Measurements from ENCODE around the gene DNAH2. TPM values are rescaled to one million over a fixed set of nuclear protein-coding genes. Genes with fewer than 3 reads are reported as not detected.

The DNAH2 gene
- total RNA-seq, 4 donors from 2014 or later = under 0.01 to 1.4 (median under 0.01) TPM

DNA sequence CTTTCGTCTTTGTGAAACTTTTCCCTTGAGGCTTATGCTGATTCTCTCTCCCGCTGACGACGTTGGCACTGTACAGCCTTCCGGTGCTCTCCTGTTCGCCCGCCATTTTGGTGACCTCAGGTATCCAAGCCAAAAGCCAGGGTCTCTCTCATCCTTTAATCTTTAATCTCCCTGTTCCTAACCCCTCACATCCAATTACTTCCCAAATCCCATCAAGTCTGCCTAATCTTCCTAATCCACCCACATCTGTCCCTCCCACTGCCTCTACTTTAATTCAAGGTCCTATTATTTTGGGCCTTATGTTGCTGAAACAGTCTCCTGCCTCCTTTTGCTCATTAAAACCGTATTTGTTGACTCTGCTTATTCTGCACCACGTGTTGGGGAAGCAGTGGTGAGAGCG lies 22.0 kb upstream of the DNAH2 start:
- H3K36me3 ChIP-seq = peaks cover 0 to 85% (median 0%) of the 10 kb centered on the region in 3 donors
- H3K27ac ChIP-seq = no peak overlapping the region
- TF ChIP-seq POLR2A (IDR thresholded peaks at IDR 0.05) (no peak), EP300 (IDR thresholded peaks at IDR 0.05) (no peak)
- TF ChIP-seq, protein P1, sequence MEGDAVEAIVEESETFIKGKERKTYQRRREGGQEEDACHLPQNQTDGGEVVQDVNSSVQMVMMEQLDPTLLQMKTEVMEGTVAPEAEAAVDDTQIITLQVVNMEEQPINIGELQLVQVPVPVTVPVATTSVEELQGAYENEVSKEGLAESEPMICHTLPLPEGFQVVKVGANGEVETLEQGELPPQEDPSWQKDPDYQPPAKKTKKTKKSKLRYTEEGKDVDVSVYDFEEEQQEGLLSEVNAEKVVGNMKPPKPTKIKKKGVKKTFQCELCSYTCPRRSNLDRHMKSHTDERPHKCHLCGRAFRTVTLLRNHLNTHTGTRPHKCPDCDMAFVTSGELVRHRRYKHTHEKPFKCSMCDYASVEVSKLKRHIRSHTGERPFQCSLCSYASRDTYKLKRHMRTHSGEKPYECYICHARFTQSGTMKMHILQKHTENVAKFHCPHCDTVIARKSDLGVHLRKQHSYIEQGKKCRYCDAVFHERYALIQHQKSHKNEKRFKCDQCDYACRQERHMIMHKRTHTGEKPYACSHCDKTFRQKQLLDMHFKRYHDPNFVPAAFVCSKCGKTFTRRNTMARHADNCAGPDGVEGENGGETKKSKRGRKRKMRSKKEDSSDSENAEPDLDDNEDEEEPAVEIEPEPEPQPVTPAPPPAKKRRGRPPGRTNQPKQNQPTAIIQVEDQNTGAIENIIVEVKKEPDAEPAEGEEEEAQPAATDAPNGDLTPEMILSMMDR (IDR thresholded peaks at IDR 0.05) = no peak
- WGBS, 2 donors = 91 to 98% methylated on average over 10 of the region's 10 CpGs
- H3K4me3 ChIP-seq = no peak overlapping the region
- H3K9me3 ChIP-seq = no peaks in the 10 kb centered on the region
- DNase-seq (ENCODE audit: low spot score in 2 of 2) = no peak
- no peaks in the 10 kb centered on the region for H3K4me1 ChIP-seq
- H3K27me3 ChIP-seq = no peaks in the 10 kb centered on the region

DNA sequence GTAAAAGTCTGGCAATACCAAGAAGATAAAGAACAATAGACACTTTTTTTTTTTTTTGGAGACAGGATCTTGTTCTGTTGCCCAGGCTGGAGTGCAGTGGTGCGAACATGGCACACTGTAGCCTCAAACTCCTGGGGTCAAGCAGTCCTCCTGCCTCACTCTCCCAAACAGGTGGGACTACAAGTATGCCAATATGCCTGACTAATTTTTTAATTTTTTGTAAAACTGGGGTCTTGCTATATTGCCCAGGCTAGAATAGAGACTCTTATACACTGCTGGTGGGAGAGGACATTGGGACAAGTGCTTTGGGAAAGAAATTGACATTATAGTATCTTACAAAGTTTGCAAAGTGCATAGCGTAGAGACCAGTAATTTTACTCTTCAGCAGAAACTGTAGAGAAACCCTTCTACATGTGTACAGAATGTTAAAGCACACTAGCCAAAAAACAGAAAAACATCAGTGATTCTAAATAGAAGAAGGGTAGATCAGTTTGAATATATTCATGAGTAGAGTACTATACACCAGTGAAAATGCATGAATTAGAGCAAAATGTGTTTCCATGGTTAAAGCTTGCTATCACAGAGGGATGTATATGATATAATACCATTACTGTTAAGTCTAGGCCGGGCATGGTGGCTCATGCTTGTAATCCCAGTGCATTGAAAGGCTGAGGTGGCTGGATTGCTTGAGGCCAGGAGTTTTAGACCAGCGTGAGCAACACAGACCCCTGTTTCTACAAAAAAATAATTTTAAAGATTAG lies 19.5 kb upstream of the DNAH2 start:
- Histone ChIP-seq H3K9me3 (no peaks in the 10 kb centered on the region), H3K4me3 (no peak overlapping the region), H3K36me3 (peaks cover 0 to 85% (median 15%) of the 10 kb centered on the region in 3 donors), H3K27ac (no peak overlapping the region), H3K4me1 (no peaks in the 10 kb centered on the region), H3K27me3 (peaks cover 0 to 4% of the 10 kb centered on the region in 2 donors)
- TF ChIP-seq EP300 (IDR thresholded peaks at IDR 0.05) (no peak), POLR2A (IDR thresholded peaks at IDR 0.05) (no peak)
- TF ChIP-seq, protein P1 (IDR thresholded peaks at IDR 0.05) = no peak
- no peak for DNase-seq (ENCODE audit: low spot score in 2 of 2)
- WGBS, 2 donors = 96 to 97% methylated on average over 4 of the region's 4 CpGs

DNA sequence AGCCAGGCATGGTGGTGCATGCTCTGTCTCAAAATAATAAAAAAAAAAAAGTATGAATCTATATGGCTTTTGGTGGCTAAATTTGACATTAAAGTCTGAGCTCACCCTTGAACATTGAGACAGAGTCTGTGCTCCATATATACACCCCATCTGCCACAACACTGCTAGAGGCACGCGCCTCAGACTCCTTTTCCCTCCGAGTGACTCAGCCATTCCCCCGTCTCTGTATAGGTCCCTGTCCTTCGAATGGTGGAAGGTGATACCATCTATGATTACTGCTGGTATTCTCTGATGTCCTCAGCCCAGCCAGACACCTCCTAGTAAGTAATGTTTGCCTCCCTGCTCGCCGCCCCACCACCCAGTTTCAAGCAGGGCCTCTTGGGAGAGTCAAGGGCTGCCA lies 17.0 kb upstream of the DNAH2 start:
- no peak overlapping the region for H3K4me3 ChIP-seq
- TF ChIP-seq EP300 (IDR thresholded peaks at IDR 0.05) (no peak), POLR2A (IDR thresholded peaks at IDR 0.05) (no peak)
- TF ChIP-seq, protein P1 (IDR thresholded peaks at IDR 0.05) = no peak
- H3K9me3 ChIP-seq = no peaks in the 10 kb centered on the region
- peaks cover 0 to 29% of the 10 kb centered on the region in 2 donors for H3K27me3 ChIP-seq
- H3K27ac ChIP-seq = no peak overlapping the region
- DNase-seq (ENCODE audit: low spot score in 2 of 2) = no peak
- H3K36me3 ChIP-seq = peaks cover 0 to 72% (median 17%) of the 10 kb centered on the region in 3 donors
- peaks cover 0 to 14% (median 9%) of the 10 kb centered on the region in 4 donors for H3K4me1 ChIP-seq
- WGBS, 2 donors = 87 to 96% methylated on average over 7 of the region's 7 CpGs

DNA sequence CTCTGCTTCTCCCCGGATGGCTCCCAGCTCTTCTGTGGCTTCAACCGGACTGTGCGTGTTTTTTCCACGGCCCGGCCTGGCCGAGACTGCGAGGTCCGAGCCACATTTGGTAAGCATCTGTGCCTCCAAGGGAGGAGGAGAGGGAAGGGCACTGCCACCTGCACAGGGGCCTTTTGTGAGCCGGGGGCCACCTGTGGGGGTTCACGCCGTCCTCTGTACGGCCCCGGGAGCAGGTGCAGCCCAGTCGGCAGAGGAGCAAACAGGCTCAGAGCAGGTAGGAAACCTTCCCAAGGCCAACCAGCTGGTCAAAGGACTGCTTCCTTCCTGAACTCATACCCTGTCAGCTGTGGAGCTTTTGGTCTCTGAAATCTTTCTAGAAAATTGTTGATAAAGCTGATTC lies 15.9 kb upstream of the DNAH2 start:
- WGBS, 2 donors = 89 to 94% methylated on average over 14 of the region's 14 CpGs
- H3K4me1 ChIP-seq = peaks cover 0 to 16% (median 9%) of the 10 kb centered on the region in 4 donors
- no peak for DNase-seq (ENCODE audit: low spot score in 2 of 2)
- peaks cover 0 to 61% (median 17%) of the 10 kb centered on the region in 3 donors for H3K36me3 ChIP-seq
- TF ChIP-seq POLR2A (IDR thresholded peaks at IDR 0.05) (no peak), EP300 (IDR thresholded peaks at IDR 0.05) (no peak)
- TF ChIP-seq, protein P1 (IDR thresholded peaks at IDR 0.05) = no peak
- no peaks in the 10 kb centered on the region for H3K9me3 ChIP-seq
- no peak overlapping the region for H3K4me3 ChIP-seq
- H3K27ac ChIP-seq = no peak overlapping the region
- peaks cover 0 to 40% of the 10 kb centered on the region in 2 donors for H3K27me3 ChIP-seq

DNA sequence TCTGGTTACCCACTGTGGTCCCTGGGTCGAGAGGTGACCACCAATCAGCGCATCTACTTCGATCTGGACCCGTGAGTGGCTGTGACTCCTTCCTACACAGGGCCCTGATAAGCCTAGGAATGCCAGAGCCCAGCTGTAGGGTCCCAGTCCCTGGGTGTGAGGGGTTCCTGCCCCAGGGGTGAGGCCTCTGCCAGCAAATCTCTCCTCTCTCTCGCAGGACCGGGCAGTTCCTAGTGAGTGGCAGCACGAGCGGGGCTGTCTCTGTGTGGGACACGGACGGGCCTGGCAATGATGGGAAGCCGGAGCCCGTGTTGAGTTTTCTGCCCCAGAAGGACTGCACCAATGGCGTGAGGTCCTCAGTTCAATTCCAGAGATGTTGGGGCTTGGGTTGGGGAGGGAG lies 14.8 kb upstream of the DNAH2 start:
- H3K9me3 ChIP-seq = no peaks in the 10 kb centered on the region
- peaks cover 0 to 51% of the 10 kb centered on the region in 2 donors for H3K27me3 ChIP-seq
- H3K4me1 ChIP-seq = peaks cover 0 to 16% (median 9%) of the 10 kb centered on the region in 4 donors
- no peak overlapping the region for H3K27ac ChIP-seq
- H3K36me3 ChIP-seq = peaks cover 0 to 51% (median 17%) of the 10 kb centered on the region in 3 donors
- H3K4me3 ChIP-seq = no peak overlapping the region
- no peak for TF ChIP-seq EP300 (IDR thresholded peaks at IDR 0.05)
- 84 to 89% methylated on average over 13 of the region's 13 CpGs for WGBS, 2 donors
- DNase-seq (ENCODE audit: low spot score in 2 of 2) = no peak

Data from tibial nerve (tissue), 4 donors.